Umbilical cord (tissue), 2 donors: ENCODE data around the gene TAGLN2. TPM values are rescaled to one million over a fixed set of nuclear protein-coding genes. Genes with fewer than 3 reads are reported as not detected.

Experiments used
- DNase-seq: peaks from one replicate; pipeline ENCODE4 v3.0.0-alpha.2; 2015; ENCODE audit warnings: low spot score
- total RNA-seq: library from RNA; depleted of rRNA; stranded (reverse); fragments of >200 nt; gene quantifications from one replicate; pipeline ENCODE4 v1.2.3, GENCODE V29; 2014; ENCODE audit warnings: low replicate concordance; ENCODE audit not compliant: insufficient read depth

Gene TAGLN2
- total RNA-seq, 1 donor from 2014 or later = 60.7 TPM

DNA sequence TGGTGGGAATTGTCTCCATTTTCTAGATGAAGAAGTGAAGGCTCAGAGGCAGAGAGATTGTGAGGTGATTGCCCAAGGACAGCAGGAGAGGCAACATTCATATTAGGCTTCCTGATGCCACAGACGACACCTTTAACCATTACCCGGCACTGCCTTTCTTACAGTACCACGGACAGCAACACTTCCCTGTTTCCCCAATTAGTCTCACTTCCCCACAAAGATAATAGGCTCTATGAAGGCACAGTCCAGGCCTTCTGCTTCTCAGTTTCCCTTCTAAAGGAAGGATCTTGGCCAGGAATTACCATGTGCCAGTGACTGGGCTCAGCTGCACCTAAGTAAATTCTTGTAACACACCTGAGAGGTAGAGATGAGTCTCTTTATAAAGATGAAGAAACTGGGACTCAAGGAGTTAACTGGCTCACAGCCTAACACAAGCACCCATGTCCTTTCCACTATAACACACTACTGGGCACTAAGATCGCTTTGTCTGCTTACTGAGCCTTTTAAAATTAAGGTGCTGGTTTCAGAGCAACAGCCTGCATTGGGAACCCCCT lies 10.5 kb upstream of the TAGLN2 start:
- no peak for DNase-seq

DNA sequence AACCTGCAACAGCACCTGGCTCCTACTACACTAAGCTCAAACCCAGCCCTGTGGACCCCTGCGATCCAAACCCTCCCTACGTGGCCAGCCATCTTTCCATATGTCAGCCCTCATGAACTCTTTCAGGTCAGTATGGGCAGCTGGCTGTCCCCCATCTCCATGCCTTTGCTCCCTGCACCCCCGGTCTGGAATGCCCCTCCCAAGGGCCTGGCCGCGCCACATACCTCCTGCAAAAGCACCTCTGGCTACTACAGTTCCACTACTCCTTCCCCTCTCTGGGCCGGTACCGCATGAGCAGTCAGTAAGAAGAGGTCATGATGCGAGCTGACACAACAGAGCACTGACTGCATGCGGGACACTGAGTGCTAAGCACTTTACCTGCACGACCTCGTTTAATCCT lies 10.0 kb upstream of the TAGLN2 start:
- DNase-seq = no peak

DNA sequence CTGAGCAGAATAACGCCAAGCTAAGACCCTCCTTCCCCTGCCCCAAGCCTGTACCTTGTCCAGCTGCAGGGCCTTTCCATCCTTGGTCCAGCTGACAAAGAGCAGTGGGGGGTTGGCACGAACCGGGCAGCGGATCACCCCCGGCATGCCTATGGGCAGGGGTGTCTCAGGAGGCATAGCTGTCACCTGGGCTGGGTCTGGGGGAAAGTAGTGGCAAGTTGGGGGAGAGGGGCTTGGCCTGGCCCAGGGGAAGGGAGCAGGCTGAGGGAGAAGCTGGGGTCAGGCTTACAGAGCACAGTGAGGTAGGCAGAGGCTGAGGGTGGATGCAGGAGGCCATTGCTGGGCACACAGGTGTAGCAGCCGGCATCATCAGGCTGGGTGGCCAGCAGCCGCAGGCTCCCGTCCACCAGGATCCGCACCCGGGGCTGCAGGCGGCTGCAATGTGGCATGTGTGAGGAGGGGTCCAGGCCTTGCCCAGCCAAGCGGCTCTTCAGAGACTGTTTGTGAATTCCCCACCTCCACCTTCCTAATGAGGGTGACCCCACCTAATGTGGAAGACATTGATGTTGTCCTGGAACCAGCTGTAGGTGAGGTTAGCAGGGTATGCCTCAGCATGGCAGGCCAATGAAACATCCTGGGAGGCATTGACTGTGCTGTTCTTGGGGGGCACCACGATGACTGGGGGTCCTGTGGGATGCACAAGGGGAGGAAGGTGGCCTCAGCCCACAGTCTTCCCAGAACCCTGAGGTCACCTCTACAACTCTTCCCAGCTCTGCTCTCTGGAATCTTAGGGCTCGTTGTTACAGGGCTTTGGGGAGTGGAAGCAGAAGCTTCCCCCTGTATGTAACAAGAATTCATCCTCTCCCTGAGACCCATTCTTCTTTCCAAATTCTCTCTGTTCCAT lies 9.1 kb upstream of the TAGLN2 start:
- no peak for DNase-seq

DNA sequence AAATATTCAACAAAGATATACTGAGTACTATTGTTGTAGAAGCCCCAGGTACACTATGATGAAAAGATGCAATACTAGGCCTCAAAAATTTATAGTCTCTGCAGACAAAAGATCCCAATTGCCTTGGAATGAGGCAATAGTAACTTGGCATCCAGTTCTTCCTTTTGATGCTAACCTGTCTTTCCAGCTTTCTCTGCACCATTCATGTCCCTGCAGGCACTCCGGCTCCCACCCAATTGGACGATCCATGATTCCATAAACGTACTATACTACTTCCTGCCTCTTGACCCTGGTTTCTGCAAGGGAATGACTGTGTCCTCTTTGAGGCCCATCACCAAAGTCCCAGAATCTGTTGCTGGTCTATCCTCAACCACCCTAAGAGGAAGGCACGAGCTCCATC lies 8.0 kb upstream of the TAGLN2 start:
- no peak for DNase-seq

DNA sequence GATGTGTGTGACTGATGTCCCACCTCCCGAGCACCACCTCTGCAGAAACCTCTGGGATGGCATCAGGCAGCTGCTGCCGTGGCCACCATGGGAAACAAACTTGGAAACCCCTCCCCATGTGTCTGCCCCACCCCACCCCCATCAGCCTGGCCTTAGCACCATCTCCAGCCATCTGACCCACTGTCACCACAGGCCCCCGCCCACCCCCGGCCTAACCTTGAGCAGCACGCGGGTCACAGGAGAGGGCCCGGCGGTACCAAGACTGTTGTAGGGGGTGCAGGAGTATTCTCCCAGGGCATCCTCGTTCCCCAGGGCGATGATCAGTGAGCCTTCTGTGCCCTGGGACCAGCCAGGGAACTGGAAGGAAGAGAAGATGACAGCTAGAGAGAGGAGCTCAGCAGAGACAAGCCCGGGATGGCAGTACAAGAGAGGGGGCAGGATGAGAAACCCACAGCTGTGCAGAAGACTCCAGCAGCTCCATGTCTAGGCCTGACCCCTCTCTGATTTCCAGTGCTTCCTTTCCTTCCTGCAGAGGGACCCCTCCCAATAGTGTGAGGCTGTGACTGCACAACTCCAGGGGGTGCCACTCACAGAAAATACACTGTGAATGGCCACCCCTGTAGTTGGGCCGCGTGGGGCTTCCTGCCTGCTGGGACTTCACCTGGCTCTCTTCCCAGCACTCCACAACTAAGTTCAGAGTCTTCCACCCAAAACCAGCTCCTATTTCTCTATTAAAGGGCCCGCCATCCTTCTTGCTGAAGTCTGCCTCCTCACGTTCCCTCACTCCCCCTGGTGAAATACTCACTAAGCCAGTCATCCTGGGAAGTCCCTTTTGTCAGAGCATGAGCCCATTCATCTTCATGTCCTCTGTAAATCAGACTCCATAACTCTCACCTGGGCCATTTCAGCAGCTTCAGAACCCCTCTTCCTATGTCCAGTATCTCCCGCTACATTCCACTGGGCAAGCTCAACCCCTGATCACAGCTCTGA lies 7.3 kb upstream of the TAGLN2 start:
- no peak for DNase-seq

DNA sequence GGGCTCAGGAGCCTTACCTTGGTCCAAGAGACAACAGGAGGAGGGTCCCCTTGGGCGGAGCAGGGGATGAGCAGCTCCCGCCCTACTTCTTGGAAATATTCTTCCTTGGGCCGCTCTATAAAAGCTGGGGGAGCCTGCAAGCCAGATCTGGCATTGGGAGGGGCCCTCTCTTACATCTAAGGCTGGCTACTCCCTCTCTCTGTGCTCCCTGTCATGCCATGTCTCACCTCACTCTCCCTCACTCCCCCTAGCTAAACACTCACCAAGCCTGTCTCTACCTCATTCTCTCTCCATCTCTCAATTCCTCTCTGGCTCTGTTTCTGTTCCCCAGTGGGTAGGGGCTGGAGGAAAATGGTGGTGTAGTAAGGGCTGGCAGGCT lies 6.5 kb upstream of the TAGLN2 start:
- no peak for DNase-seq

DNA sequence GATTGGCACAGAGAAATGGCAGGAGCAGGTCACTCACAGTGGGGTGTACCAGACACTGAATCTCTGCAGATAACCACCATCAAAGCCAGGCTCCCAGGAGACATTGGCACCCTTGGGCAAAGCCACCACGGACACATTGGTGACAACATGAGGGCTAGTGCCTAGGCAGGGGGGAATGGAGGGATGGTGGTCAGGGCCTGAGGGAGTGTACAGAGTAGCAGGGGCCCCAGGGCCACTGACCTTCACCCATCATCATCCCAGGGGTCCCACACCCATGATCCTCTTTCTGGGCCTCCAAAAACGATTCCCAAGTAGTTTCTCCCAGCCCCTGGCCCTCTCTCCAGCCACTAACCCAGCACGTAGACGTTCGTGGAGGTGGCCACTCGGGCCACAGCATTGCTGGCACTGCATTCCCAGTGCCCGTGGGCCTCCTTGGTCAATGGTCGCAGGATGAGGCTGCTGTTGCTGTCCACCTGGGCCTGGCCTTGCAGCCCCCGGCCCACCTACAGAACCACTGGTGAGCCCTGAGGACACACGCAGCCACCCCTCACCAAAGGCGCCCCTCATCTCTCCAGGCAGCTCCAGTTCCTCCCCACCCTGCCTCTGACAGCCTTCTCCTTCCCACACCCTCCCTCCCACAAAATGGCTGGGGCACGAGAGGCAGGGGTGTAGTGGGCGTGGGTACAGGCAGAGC lies 5.9 kb upstream of the TAGLN2 start:
- DNase-seq = no peak

DNA sequence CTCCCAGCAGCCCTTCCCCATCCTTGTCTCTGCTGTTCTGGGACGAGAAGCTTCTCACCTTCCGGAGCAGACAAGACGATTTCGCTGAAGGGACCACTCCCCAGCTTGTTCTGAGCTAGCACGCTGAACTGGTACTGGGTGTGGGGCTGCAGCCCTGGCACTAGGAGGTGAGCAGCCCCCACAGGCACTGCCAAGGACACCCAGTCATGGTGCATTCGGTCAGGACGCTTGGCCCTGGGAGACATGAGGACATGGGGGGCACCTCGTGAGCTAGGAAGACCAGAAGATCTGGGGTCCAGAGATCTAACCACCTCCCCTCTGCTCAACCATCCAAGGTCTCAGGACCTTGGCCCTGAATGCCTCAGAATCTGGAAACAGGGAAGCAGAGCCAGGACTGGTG lies 5.3 kb upstream of the TAGLN2 start:
- no peak for DNase-seq

DNA sequence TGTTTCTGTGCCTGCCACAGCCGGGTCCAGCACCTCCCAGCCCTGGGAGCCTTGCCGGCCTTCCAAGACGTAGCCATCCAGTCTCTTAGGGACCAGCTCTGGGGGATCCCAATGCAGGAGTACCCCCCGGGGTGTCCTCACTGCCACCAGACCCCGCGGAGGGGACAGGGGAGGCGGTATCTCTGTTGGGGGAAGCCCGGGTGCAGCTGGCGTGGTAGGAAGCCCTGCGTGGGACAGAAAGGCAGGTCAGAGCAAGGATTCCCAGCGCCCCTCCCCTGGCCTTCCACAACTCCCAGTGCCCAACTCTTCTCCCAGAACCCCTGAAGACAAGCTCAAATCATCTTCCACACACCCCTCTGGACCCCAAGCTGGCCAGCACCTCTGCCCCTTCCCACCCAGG lies 4.9 kb upstream of the TAGLN2 start:
- no peak for DNase-seq

DNA sequence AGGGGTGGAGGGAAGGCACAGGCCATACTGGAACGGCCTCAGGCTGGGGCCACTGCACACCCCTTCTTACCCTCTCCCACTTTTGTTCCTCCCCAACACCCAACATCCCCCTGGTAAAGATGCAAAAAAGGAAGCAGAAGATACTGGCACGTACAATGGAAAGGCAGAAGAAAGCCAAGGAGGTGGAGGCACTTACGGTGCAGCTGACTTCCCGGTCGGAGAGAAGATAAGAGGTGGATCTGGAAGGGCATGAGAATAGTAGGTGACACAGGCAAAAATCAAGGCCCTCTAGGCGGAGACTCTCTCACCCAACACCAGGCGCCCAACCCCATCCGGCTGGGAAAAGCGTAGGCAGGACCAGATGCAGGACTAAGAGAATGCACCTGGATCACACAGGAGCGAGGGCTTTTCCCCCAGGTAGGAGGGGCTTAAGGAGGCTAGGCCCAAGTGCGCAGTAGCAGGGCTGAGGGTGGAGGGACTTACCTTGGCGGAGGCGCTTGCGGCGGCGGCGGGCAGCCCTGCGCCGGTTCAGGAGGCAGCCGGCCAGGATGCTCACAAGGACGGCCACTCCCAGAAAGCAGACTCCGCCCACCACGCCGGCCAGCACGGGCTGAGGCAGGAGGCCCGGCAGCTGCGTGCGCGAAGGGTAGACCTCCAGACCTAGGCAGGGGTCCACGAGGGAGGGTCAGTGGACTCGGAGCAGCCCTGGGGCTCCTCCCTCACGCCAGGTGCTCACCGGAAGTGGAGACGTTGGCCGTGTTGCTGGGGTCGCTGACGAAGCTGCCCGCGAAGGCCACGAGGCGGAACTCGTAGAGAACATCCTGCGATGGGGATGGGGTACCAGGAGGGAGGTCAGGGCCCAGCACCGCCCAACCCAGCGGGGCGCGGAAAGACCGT lies 4.1 kb upstream of the TAGLN2 start:
- DNase-seq = no peak

DNA sequence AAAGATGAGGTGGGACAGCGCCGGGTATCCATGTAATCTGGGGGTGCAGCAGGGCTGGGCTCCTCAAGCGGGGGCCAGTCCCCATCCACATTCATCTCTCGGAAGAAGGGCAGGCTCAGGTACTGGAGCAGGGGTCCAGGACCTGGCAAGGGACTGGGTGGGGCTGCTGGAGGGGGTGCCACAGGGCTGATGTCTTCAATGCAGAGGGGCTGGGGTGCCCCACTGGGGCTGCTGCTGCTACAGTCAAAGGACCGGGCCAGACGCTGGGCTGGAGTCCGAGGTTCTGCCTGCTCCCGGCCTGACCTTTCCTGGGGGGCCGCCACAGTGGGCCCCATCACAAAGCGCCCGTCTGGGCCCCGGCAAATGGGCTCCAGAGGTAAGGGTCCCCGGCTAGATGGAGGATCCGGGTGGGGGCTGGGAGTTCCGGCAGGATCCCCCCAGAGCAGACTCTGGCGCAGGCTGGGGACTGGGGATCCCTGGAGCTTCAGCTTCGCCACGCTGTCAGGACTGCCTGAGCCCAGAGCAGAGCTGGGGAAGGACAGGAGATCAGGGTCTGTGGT lies 3.3 kb upstream of the TAGLN2 start:
- DNase-seq = no peak

DNA sequence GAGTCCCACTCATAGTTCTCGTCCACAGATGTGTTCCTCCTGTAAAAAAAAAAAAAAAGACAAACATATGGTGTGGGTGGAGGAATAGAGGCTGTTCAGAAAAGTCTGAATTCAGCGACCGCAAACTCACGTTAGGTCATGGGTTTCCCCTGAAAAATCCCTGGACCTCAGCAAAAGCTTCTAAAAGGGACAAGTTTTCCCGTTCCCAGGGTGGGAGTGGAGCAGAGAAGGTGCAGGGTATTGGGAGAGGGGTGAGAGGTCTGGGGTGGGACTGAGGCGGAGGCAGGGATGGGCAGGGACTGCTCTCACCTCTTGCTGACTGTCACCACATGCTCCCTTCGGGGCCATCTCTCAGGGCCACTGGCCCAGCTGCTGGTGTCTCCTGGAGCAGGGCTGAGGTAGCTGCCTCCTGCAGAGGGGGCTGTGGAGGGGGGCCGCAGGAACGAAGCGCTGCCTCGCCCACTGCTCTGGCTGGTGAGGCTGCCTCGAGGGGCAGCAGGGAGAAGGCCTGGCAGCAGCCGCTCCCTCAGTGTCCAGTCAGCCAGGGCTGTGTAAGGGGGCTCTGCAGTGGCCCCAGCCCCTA lies 2.6 kb upstream of the TAGLN2 start:
- DNase-seq = no peak

DNA sequence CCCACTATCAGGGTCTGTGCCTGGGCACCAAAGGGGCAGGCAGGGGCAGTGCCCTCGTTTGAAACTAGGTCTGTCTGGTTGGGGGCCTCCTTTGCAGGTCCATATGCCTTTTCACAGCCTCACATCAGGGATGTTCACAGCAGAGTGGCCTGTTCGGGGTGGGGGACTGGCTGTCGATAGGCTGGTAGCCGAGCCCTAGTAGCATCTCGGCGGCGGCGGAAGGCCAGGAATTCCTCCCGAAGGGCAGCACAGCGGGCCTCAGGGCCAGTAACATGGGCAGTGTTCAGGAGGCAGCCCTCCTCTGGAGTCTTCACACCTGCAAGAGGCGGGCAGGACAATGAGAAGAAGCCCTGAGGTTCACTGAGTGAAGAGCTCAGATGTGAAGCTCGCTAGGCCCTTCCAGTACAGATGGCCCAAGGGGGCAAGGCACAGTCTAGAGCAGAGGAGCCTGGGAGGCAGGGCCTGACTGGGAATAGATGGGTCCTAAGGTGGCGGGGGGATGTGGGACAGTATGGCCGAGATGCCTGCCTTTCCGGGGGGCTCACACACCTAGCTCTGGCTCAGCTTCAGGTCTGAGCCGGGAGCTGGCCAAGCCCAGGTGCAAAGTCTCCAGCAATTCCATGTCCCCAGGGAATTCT lies 2.0 kb upstream of the TAGLN2 start:
- no peak for DNase-seq

DNA sequence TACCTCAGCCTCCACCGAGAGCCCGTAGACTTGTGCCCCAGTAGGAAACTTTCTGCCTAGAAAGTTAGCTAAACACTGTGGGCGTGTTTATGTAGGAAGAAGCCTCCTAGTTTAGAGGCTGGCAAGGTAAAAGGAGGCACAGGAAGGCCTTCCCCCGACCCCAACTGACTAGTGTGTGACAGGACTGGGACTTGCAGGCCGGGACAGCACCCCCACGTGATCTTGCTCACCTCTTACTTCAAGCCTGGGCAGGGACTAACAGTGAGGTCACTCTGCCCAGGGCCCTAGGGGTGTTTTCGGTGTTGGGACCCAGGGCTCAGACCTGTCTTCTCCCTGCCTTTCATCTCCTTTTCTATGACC lies 392 bp upstream of the TAGLN2 start:
- DNase-seq = no peak

DNA sequence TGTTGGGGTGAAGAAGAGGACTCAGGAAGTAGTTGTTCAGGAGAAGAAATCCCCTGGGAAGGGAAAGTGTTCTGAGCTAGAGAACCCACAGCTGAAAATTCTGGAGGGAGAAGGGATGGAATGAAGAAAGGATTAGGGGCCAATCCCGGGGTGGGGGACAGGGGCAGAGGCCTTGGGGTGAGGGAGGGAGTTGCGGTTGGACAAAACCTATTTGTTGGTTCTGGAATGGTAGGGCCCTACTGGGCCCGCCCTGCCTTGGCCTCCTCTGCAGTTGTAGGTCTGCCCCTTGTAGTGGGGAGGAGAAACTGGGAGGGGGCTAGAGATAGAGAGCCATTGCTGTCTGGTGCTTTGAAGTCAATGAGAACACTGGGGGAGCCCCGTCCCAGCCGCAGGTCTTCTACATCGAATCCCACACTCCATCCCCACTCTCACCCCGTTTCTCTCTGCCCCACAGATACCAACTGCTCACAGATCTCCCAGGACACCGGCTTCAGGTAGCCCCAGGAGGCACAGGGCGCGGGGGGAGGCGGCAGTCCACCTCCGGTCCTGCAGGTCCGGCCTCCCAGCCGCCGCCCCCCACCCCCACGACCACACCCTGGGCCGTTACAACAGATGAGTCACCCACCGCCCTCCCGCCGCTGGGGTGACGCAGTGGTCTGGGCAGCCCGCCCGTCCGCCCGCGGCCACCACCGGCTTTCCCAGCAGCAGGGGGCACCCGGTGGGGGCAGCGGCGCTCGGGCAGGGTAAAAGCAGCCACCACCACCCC lies 1.1 kb downstream of the TAGLN2 start:
- peak; percentile 83 for DNase-seq

DNA sequence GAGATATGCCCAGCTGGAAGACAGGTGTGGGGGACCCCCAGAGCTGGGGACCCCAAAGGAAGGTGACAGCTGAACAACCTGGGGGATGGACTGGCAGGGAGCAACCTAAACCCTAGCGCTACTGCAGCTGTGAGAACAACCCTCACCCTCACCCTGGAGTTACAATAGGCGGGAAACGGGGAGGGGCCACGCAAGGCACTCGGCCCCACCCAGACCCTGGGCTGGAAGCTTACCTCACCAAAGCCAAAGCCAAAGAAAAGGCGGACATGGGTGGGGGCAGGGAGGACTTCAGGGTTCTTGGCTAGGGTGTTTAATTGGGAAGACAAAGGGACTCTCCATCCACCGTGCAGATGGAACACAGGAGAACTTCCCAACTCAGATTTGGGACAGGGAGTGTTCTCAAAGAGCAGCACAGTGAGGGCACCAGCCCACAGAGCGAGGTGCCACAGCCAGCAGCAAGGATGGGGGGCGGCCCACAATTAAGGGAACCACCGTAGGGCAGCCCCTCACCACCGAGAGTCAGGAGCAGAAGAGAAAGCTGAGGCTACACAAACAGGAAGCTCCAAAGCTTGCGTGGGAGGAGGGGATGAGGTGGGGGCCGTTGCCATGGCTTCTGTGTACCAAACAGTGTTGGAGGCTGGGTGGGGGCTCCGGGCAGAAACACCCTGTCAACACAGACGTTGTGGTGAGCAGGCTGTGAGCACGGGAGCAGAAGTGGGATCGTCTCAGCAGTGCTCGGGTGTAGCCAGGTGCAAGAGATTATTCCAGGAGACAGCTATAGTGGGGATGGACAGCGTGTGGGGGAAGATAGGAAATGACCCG lies 1.9 kb downstream of the TAGLN2 start:
- DNase-seq = peak; percentile 86

DNA sequence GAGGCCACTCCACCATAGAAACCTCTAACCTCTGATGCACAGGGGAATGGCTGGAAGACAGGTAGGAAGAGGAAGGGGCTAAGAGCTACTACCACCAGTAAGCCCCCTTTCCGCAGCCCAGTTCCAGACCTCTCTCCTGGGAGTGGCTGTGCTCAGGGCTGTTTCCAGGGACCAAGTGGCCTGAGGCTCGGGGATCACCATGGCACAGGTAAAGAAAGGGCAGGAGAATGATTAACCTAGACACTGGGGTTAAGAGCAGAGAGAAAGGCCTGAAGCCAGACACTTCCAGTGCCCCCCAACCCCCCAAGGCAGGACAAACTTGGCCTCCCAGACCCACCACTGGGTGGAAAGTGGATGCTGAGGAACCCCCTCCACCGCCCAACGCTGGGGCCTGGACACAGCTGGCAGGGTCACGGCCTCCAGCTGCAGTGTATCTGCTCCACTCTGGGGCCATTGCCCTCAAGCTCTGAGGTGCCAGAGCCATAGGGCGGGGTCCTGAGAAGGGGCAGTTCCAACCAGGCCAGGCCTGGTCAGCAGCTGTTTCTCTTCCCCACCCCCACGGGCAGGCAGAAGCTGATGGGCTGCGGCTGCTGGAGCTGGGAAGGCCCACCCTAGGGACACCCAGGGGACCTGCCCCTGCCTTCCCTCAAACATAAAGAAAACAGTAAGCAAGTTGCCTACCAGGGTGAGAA lies 2.6 kb downstream of the TAGLN2 start:
- DNase-seq = no peak
